NCI-H2107 treated with DMSO at 0.1 percent for 48 hours (cell line): Measurements from ENCODE around the gene RC3H1.

ENCODE experiments used
- DNase-seq: peaks from one replicate; lab custom pipeline; 2025; ENCODE audit not compliant: unreplicated experiment; lab: John Stamatoyannopoulos, UW

Gene RC3H1

GRCh38 chr1:173889885-173890284 lies 132.3 kb downstream of the RC3H1 start:
- no peak for DNase-seq

DNA sequence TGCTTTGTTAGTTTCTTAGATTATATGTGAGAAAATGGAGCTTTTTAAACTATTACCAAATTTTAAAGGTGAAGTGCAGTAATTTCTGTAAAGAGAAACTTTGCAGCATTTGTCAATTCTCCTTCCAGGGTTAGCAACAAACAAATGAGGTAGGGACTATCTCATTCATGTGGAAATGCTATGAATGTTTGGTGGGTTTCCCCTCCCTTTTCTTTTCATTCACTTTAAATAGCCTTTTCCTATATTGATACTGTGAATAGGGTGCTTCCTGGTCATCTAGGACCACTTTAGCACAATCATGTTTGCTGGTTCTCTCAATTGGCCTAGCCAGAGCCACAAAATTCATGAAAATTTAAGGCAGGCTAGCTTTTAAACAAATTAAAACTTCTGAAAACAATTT lies 133.4 kb downstream of the RC3H1 start:
- DNase-seq, result no peak

DNA sequence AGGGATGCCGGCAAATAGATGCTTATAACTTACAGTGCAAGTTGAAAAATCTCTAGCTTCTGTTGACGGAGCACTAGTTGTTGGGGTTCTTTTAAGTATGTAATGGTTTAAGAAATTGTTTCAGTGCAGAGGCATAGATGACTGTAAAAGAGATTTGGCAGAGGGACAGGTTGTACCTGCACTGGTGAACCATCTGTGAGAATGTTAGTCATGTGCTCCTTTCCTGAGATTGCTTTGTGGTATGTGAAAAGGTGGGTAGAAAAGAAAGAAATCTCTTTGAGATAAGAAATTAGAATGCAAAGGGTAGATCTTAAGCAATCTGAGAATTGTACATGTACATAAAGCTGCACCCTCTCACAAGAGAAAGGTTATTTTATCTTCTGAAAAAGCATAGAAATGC lies 134.5 kb downstream of the RC3H1 start:
- DNase-seq, result no peak

DNA sequence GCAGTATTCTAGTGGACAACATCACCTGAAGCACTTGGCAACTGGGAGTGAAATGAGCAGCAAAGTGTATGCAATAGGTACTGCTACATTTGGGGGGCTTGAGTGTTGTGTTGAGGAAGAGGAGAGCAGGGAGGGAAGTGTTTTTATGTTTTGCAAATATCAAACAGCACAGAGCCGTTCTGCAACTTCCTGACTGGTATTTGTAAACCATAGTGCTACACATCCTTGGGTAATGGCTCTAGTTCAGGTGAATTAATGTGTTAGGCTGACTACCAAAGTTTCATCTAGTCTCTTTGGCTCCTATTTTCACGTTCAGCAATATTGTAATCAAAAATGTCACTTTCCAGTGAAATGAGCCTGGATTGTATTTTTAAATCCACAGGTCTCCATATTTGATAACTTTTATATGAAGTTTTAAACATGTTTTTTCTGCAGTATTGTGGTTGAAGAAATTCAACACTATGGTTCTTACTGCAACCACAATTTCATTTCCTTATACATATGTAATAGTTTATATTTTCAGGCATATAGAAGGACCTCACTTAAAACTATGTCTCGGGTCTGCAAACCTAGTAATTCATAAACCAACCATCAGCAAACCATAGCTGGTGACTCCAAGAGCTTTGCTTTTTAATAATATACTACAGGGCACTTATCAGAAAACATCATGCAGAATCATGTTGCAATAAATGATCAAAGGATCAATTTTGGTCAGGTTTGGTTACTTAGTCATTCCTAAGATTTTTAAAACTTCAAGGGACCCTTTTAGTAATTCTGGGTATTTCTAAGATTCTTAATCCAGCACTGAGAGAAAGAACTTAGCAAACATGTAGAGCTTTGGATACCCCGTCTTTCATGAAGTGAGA lies 135.2 kb downstream of the RC3H1 start:
- DNase-seq, result no peak

DNA sequence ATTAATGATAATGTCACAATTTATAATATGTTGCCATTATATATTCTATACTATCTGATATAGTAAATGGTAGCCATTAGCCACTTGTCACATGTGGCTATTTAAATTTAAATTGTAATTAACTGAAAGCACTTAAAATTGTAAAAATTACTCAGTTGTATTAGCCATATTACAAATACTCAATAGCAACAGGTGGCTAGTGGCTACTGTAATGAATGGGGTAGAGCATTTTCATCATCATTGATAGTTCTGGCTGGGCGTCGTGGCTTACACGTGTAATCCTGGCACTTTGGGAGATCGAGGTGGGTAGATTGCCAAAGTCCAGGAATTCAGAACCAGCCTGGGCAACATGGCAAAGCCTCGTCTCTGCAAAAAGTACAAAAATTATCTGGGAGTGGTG lies 137.5 kb downstream of the RC3H1 start:
- no peak for DNase-seq
